Fibroblast of pulmonary artery (primary cell): ENCODE measurements around the gene TRIM32.

Source experiments
- DNase-seq: peaks from one replicate; pipeline ENCODE4 v3.0.0-alpha.2; 2010; ENCODE audit warnings: low read depth
- H3K4me3 ChIP-seq: replicated peaks from 2 replicates; pipeline ENCODE4 v1.5.1; 2011; ENCODE audit warnings: low read depth, mild to moderate bottlenecking, control low read depth, low read length, moderate library complexity
- CTCF ChIP-seq: IDR thresholded peaks from 2 replicates; pipeline ENCODE4 v1.5.1; 2011; ENCODE audit warnings: mild to moderate bottlenecking, control low read depth, low read length, inconsistent platforms; ENCODE audit errors: missing control alignments

Gene TRIM32

GRCh38 chr9:116673375-116673774 lies 13.7 kb upstream of the TRIM32 start:
- no peak for DNase-seq
- TF ChIP-seq CTCF = no peak
- H3K4me3 ChIP-seq = no peak overlapping the region

- DNase-seq = no peak
- H3K4me3 ChIP-seq = no peak overlapping the region
Measured at GRCh38 chr9:116674210-116674980, 12.7 kb upstream of the TRIM32 start.

GRCh38 chr9:116683535-116683934 lies 3.6 kb upstream of the TRIM32 start:
- TF ChIP-seq CTCF = no peak
- no peak for DNase-seq
- H3K4me3 ChIP-seq = no peak overlapping the region

More at GRCh38 chr9:116674210-116674980, 12.7 kb upstream of the TRIM32 start:
- no peak for TF ChIP-seq CTCF

GRCh38 chr9:116685166-116685565 lies 1.9 kb upstream of the TRIM32 start:
- TF ChIP-seq CTCF = no peak
- no peak for DNase-seq

GRCh38 chr9:116686135-116686534 lies 970 bp upstream of the TRIM32 start:
- DNase-seq = no peak
- peak overlapping the region; percentile 83 for H3K4me3 ChIP-seq
- no peak for TF ChIP-seq CTCF

More at GRCh38 chr9:116685166-116685565, 1.9 kb upstream of the TRIM32 start:
- no peak overlapping the region for H3K4me3 ChIP-seq

GRCh38 chr9:116686693-116687073 lies 422 bp upstream of the TRIM32 start:
- no peak for DNase-seq
- H3K4me3 ChIP-seq = peak overlapping the region; percentile 83

More at GRCh38 chr9:116686693-116687073, 422 bp upstream of the TRIM32 start:
- TF ChIP-seq CTCF = no peak
